Ovary (tissue), 9 donors: ENCODE measurements around the gene TCF25. TPM values are rescaled to one million over a fixed set of nuclear protein-coding genes. Genes with fewer than 3 reads are reported as not detected.

Experiments used
- DNase-seq, 5 donors: peaks; one replicate each; pipeline ENCODE4 v3.0.0-alpha.2; 2019 to 2020
- H3K27ac ChIP-seq, 2 donors: fragments of 200-600 bp; one replicate each; pipeline versions ENCODE4 v1.5.1 to v1.8.0; 2019 to 2022
- H3K27me3 ChIP-seq: fragments of 200-600 bp; one replicate; pipeline ENCODE4 v1.8.0; 2022
- H3K36me3 ChIP-seq: fragments of 200-600 bp; sonication (generic); one replicate; pipeline ENCODE4 v1.5.1; 2019
- H3K4me1 ChIP-seq: one replicate; pipeline ENCODE4 v1.8.1; 2013; ENCODE audit warnings: mild to moderate bottlenecking, moderate library complexity; ENCODE audit not compliant: insufficient read depth
- H3K4me3 ChIP-seq: fragments of 200-600 bp; sonication (generic); one replicate; pipeline ENCODE4 v1.5.1; 2017
- H3K9me3 ChIP-seq, 2 donors: fragments of 200-600 bp in 1 of 2; sonication (generic) in 1 of 2; one replicate each; pipeline versions ENCODE4 v1.5.1 to v1.8.1; 2013 to 2019; ENCODE audit warnings: mild to moderate bottlenecking in 1 of 2, moderate library complexity in 1 of 2
- EP300 ChIP-seq: sonication (generic); formaldehyde crosslinking; IDR thresholded peaks from one replicate; pipeline ENCODE4 v1.6.1; 2017; ENCODE audit warnings: antibody characterized with exemption
- POLR2A ChIP-seq: fragments of 450-650 bp; IDR thresholded peaks from one replicate; pipeline ENCODE4 v1.6.1; 2017; ENCODE audit warnings: antibody characterized with exemption, mild to moderate bottlenecking, moderate library complexity
- WGBS, 3 donors: extraction: QIAGEN DNeasy Blood & Tissue Kit in 1 of 3; methylation state at CpG; one replicate each; pipeline versions ENCODE4 v1.1.5 to v1.1.7; 2013 to 2017; 5-methylcytosine and 5-hydroxymethylcytosine counted together
- intact Hi-C, 4 donors: fragments of 100-400 bp; cut with DNase I; formaldehyde crosslinking; loops; one replicate each; pipeline versions ENCODE4 v1.11.0 to v1.15.1; 2022 to 2023
- polyA plus RNA-seq, 2 donors: library from polyadenylated mRNA; stranded (reverse); fragments of 200-250 nt in 1 of 2; fragments of 350-450 nt in 1 of 2; fragmentation: Illumina TruSeq in 1 of 2; extraction: RNeasy Lipid Tissue Mini Kit (QIAGEN cat#74804) in 1 of 2; gene quantifications; one replicate each; pipeline ENCODE4 v1.2.3, GENCODE V29; 2013 to 2014
- total RNA-seq, 7 donors: library from RNA; depleted of rRNA in 2 of 7; stranded (reverse); fragments of >200 nt in 2 of 7; fragmentation: NEBNext Ultra II Directional in 3 of 7; extraction: Animal tissue kit (Norgen Biotek cat#: 25700) in 3 of 7; gene quantifications; one replicate each; pipeline versions ENCODE4 v1.1.0 to v1.2.4, GENCODE V29; 2016 to 2023
- TF ChIP-seq, protein P1 (sequence below), 3 donors: fragments of 450-650 bp in 2 of 3; fragments of 200-600 bp in 1 of 3; IDR thresholded peaks; one replicate each; pipeline versions ENCODE4 v1.5.1 to v1.8.0; 2016 to 2022; ENCODE audit warnings: antibody characterized with exemption in 3 of 3, mild to moderate bottlenecking in 1 of 3
- donor health status: DM: no; HTN: no; CAD: no; lungs with moderate emphysema.
- donor health status: DM: no; HTN: no; CAD: no.
- donor health status: Bipolar disorder and iron deficiency.
- donor health status: DM: yes; HTN: yes; CAD: no.
- donor health status: DM: no; HTN: no; CAD: no.
- donor health status: DM: yes; HTN: yes; CAD: no.

The TCF25 gene
- total and polyA plus RNA-seq, 9 donors, result 122 to 210 (median 185) TPM

- Histone ChIP-seq H3K36me3 (peaks cover 3% of the 10 kb centered on the region), H3K4me1 (no peaks in the 10 kb centered on the region), H3K9me3 (no peaks in the 10 kb centered on the region), H3K27me3 (no peaks in the 10 kb centered on the region), H3K27ac (no peak overlapping the region), H3K4me3 (no peak overlapping the region)
- intact Hi-C loops, result no loop called here
- DNase-seq, result no peak
- WGBS, 3 donors, result 89 to 92% (median 89%) methylated on average over 36 of the region's 36 CpGs
- TF ChIP-seq, protein P1, sequence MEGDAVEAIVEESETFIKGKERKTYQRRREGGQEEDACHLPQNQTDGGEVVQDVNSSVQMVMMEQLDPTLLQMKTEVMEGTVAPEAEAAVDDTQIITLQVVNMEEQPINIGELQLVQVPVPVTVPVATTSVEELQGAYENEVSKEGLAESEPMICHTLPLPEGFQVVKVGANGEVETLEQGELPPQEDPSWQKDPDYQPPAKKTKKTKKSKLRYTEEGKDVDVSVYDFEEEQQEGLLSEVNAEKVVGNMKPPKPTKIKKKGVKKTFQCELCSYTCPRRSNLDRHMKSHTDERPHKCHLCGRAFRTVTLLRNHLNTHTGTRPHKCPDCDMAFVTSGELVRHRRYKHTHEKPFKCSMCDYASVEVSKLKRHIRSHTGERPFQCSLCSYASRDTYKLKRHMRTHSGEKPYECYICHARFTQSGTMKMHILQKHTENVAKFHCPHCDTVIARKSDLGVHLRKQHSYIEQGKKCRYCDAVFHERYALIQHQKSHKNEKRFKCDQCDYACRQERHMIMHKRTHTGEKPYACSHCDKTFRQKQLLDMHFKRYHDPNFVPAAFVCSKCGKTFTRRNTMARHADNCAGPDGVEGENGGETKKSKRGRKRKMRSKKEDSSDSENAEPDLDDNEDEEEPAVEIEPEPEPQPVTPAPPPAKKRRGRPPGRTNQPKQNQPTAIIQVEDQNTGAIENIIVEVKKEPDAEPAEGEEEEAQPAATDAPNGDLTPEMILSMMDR (IDR thresholded peaks at IDR 0.05), result no peak
- no peak for TF ChIP-seq EP300
- no peak for TF ChIP-seq POLR2A
Measured at GRCh38 chr16:89898201-89898967, 25.0 kb downstream of the TCF25 start.

- intact Hi-C loops, result no loop called here
- H3K36me3 ChIP-seq, result peaks cover 3% of the 10 kb centered on the region
- no peak overlapping the region for H3K27ac ChIP-seq
- H3K9me3 ChIP-seq, result no peaks in the 10 kb centered on the region
- TF ChIP-seq EP300 (no peak), POLR2A (no peak)
- TF ChIP-seq, protein P1 (IDR thresholded peaks at IDR 0.05), result no peak
- DNase-seq, result no peak
- H3K4me1 ChIP-seq, result no peaks in the 10 kb centered on the region
- no peak overlapping the region for H3K4me3 ChIP-seq
- WGBS, 3 donors, result 88 to 92% (median 89%) methylated on average over 20 of the region's 20 CpGs
- no peaks in the 10 kb centered on the region for H3K27me3 ChIP-seq
Measured at GRCh38 chr16:89899879-89900481, 26.6 kb downstream of the TCF25 start.

DNA sequence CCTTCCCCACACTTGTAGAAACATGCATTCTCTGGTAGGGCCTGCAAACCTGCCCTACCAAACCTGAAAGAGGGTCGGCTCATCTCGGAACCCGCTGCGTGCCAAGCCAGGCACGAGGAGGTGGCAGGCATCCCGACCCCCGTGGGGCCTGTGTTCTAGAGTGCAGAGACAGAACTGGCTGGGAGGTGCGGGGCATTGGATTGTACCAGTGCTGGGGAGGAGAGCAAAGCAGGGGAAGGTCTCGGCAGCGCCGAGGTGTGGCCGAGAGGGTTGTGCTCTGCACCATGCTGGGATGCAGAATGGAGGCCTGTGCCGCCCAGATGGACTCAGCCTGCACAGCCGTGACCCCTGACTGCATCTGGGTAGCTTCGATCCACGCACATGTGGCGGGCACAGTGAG lies 27.5 kb downstream of the TCF25 start:
- H3K27me3 ChIP-seq, result no peaks in the 10 kb centered on the region
- no peaks in the 10 kb centered on the region for H3K9me3 ChIP-seq
- H3K4me1 ChIP-seq, result no peaks in the 10 kb centered on the region
- TF ChIP-seq POLR2A (no peak), EP300 (no peak)
- TF ChIP-seq, protein P1 (IDR thresholded peaks at IDR 0.05), result no peak
- intact Hi-C loops, result no loop called here
- H3K4me3 ChIP-seq, result no peak overlapping the region
- H3K27ac ChIP-seq, result no peak overlapping the region
- peaks cover 3% of the 10 kb centered on the region for H3K36me3 ChIP-seq
- DNase-seq, result peak in 1 of 5 donors; percentile 16
- 87 to 94% (median 93%) methylated on average over 14 to 17 of the region's 17 CpGs for WGBS, 3 donors

DNA sequence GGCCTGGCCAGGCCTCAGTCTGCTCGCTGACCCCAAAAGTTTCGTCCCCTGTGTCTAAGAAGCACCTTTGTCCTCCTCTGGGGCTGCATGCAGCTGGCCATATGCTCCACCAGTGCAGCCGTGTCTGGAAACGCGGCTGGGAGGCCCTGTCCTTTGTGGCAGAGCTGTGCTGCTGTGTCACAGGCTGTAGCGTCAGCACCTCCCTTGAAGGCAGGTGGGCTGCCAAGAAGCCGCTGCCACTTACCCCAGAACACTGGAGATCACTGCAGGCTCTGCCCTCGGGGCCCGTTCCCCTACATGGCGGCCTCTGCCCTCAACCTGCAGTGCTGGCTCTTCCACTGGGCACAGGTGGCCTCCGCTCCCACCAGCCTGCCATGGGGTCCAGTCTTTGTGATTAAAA lies 29.6 kb downstream of the TCF25 start:
- H3K4me1 ChIP-seq, result no peaks in the 10 kb centered on the region
- no peaks in the 10 kb centered on the region for H3K27me3 ChIP-seq
- 76 to 93% (median 90%) methylated on average over 9 to 11 of the region's 11 CpGs for WGBS, 3 donors
- TF ChIP-seq, protein P1 (IDR thresholded peaks at IDR 0.05), result no peak
- no peak for TF ChIP-seq POLR2A
- no peak for TF ChIP-seq EP300
- peaks cover 3% of the 10 kb centered on the region for H3K36me3 ChIP-seq
- no peak overlapping the region for H3K4me3 ChIP-seq
- no peaks in the 10 kb centered on the region for H3K9me3 ChIP-seq
- DNase-seq, result no peak
- no peak overlapping the region for H3K27ac ChIP-seq
- intact Hi-C loops, result no loop called here
